ENCODE results near the gene FAM53B.

DNA sequence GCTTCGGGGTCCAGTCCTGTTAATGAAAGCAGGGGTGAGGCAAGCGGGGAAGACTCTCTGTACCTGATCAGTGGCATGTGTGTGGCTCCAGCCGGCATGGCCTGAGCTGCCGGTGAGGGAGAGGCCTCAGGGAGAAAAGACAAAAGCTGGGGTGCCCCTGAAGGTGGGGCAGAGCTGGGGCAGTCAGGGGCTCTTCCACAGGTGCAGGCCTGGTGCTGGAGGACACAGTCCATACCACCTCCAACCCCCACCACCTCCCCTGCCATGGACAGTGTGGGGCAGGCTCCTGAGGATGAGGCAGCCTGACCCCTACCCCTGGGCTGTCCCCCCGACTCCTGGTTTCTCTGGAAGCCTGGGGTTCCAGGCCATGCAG, 153.1 kb downstream of the FAM53B start:
- TF ChIP-seq, protein P1, sequence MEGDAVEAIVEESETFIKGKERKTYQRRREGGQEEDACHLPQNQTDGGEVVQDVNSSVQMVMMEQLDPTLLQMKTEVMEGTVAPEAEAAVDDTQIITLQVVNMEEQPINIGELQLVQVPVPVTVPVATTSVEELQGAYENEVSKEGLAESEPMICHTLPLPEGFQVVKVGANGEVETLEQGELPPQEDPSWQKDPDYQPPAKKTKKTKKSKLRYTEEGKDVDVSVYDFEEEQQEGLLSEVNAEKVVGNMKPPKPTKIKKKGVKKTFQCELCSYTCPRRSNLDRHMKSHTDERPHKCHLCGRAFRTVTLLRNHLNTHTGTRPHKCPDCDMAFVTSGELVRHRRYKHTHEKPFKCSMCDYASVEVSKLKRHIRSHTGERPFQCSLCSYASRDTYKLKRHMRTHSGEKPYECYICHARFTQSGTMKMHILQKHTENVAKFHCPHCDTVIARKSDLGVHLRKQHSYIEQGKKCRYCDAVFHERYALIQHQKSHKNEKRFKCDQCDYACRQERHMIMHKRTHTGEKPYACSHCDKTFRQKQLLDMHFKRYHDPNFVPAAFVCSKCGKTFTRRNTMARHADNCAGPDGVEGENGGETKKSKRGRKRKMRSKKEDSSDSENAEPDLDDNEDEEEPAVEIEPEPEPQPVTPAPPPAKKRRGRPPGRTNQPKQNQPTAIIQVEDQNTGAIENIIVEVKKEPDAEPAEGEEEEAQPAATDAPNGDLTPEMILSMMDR (IDR thresholded peaks at IDR 0.05), result no peak
- no peak for TF ChIP-seq POLR2A (IDR thresholded peaks at IDR 0.05)
